Measurements from ENCODE around the gene GOLGA6L10.

The GOLGA6L10 gene

GRCh38 chr15:82298032-82298431 is 51.2 kb downstream of the GOLGA6L10 start:
- no peak for DNase-seq

- DNase-seq: no peak
Measured at GRCh38 chr15:82297546-82297945, 51.7 kb downstream of the GOLGA6L10 start.

- DNase-seq: no peak
Measured at GRCh38 chr15:82294061-82294690, 55.1 kb downstream of the GOLGA6L10 start.

GRCh38 chr15:82292271-82292670 is 57.0 kb downstream of the GOLGA6L10 start:
- DNase-seq: no peak
